Calu3 (cell line): ENCODE results near the gene MTMR2. TPM values are rescaled to one million over a fixed set of nuclear protein-coding genes. Genes with fewer than 3 reads are reported as not detected.
A peak's percentile ranks its signal among the peaks of the same experiment; 100 is the strongest.

Source experiments
- Bru-seq: library from RNA; stranded (reverse); fragments of 400-500 nt; gene quantifications from one replicate; lab custom pipeline; 2021; lab: Mats Ljungman, UMichigan
- BruChase-seq, 2 experiments: library from RNA; stranded (reverse); fragments of 400-500 nt; gene quantifications; one replicate each; lab custom pipeline; 2021; lab: Mats Ljungman, UMichigan
- BruUV-seq: library from RNA; stranded (reverse); fragments of 400-500 nt; replicated peaks from 2 replicates; lab custom pipeline; 2021; lab: Mats Ljungman, UMichigan
- CTCF ChIA-PET: fragments of 300-600 bp; sonication (Branson Sonifier 250); formaldehyde crosslinking; loops from one replicate; lab custom pipeline; 2022; ENCODE audit warnings: antibody characterized with exemption; lab: Charles Lee
- DNase-seq: peaks from one replicate; pipeline ENCODE4 v3.0.0; 2022
- H3K27ac Mint-ChIP-seq: one replicate; pipeline ENCODE4 v1.8.0; 2022; ENCODE audit warnings: mixed read lengths; ENCODE audit not compliant: unreplicated experiment
- H3K27me3 Mint-ChIP-seq: one replicate; pipeline ENCODE4 v1.8.0; 2022; ENCODE audit warnings: mixed read lengths; ENCODE audit not compliant: unreplicated experiment
- H3K36me3 Mint-ChIP-seq: one replicate; pipeline ENCODE4 v1.8.0; 2022; ENCODE audit warnings: mild to moderate bottlenecking, moderate library complexity, mixed read lengths; ENCODE audit not compliant: insufficient read depth, unreplicated experiment
- H3K4me1 Mint-ChIP-seq: one replicate; pipeline ENCODE4 v1.8.0; 2022; ENCODE audit warnings: mild to moderate bottlenecking, low read depth, mixed read lengths; ENCODE audit not compliant: unreplicated experiment
- H3K4me3 Mint-ChIP-seq: one replicate; pipeline ENCODE4 v1.8.0; 2022; ENCODE audit warnings: mild to moderate bottlenecking, low read depth, moderate library complexity, mixed read lengths; ENCODE audit not compliant: unreplicated experiment
- H3K9me3 Mint-ChIP-seq: one replicate; pipeline ENCODE4 v1.8.0; 2022; ENCODE audit warnings: low read depth, mixed read lengths; ENCODE audit not compliant: unreplicated experiment
- CTCF ChIP-seq: fragments of 200-600 bp; IDR thresholded peaks from one replicate; pipeline ENCODE4 v1.8.0; 2022; ENCODE audit warnings: antibody characterized with exemption; ENCODE audit not compliant: unreplicated experiment
- intact Hi-C: fragments of 100-400 bp; cut with micrococcal nuclease; formaldehyde crosslinking; loops from one replicate; pipeline ENCODE4 v1.10.0; 2022; ENCODE audit not compliant: unreplicated experiment
- long read RNA-seq: library from polyadenylated mRNA; stranded (forward); transcript quantifications from one replicate; pipeline ENCODE4 v2.0.0, GENCODE V29; 2022
- total RNA-seq: library from RNA; stranded (reverse); gene quantifications from 2 replicates; pipeline ENCODE4 v1.2.3, GENCODE V29; 2022

The MTMR2 gene
- total RNA-seq = 16.6 and 17.4 TPM in 2 replicates
- Bru-seq, nascent RNA = percentile 75 among the genes with signal in this experiment
- BruChase-seq, experiment 1, labeled RNA remaining after a 6-hour chase = percentile 62 among the genes with signal in this experiment
- percentile 57 among the genes with signal in this experiment for BruChase-seq, experiment 2, labeled RNA remaining after a 2-hour chase
- long read RNA-seq, full-length matches to known transcripts = 19 of 28 reads
- long read RNA-seq, partial matches to known transcripts = 2 of 28 reads
- long read RNA-seq, other reads (novel, unspliced or antisense) = 7 of 28 reads

GRCh38 chr11:95923728-95924413 lies at the start of gene MTMR2:
MTMR2 (minus strand) TSS chr11:95924107; CDS start chr11:95923954, 153 bp downstream.
- no peak for TF ChIP-seq CTCF
- H3K27me3 Mint-ChIP-seq = no peaks in the 10 kb centered on the region
- intact Hi-C loops = loop anchor here (5.0 kb wide), 1 partner anchor 318 kb away; no protein-coding TSS in a partner anchor
- H3K36me3 Mint-ChIP-seq = peaks cover 27% of the 10 kb centered on the region
- BruUV-seq = no TSS peak
- CTCF ChIA-PET = interaction anchor here (1.5 kb wide), 1 partner anchor 466 kb away, joined by 4 read pairs; the partner anchor contains the start of genes CCDC82 and JRKL
- peaks cover 13% of the 10 kb centered on the region for H3K4me1 Mint-ChIP-seq
- H3K9me3 Mint-ChIP-seq = no peaks in the 10 kb centered on the region
- peak within 1 kb of the TSS; percentile 86 for H3K27ac Mint-ChIP-seq
- peak within 1 kb of the TSS; percentile 89 for H3K4me3 Mint-ChIP-seq
- DNase-seq = peak; percentile 61

GRCh38 chr11:95972060-95972459 lies 48.2 kb upstream of the MTMR2 start:
- Mint-ChIP-seq H3K4me1 (no peaks in the 10 kb centered on the region), H3K27me3 (no peaks in the 10 kb centered on the region), H3K9me3 (peaks cover 2% of the 10 kb centered on the region), H3K4me3 (no peak overlapping the region), H3K36me3 (no peaks in the 10 kb centered on the region), H3K27ac (no peak overlapping the region)
- intact Hi-C loops = no loop called here
- no TSS peak for BruUV-seq
- no peak for DNase-seq
- TF ChIP-seq CTCF = no peak
- CTCF ChIA-PET = no interaction called here

GRCh38 chr11:95968585-95968984 lies 44.7 kb upstream of the MTMR2 start:
- CTCF ChIA-PET = no interaction called here
- DNase-seq = no peak
- TF ChIP-seq CTCF = no peak

GRCh38 chr11:95964281-95964680 lies 40.4 kb upstream of the MTMR2 start:
- Mint-ChIP-seq H3K27ac (no peak overlapping the region), H3K9me3 (peaks cover 2% of the 10 kb centered on the region), H3K36me3 (no peaks in the 10 kb centered on the region), H3K4me1 (no peaks in the 10 kb centered on the region), H3K4me3 (no peak overlapping the region), H3K27me3 (no peaks in the 10 kb centered on the region)
- CTCF ChIA-PET = no interaction called here
- DNase-seq = no peak
- intact Hi-C loops = loop anchor here (10.0 kb wide), 1 partner anchor 119 kb away; no protein-coding TSS in a partner anchor
- TF ChIP-seq CTCF = no peak
- no TSS peak for BruUV-seq

More at GRCh38 chr11:95968585-95968984, 44.7 kb upstream of the MTMR2 start:
- Mint-ChIP-seq H3K4me1 (no peaks in the 10 kb centered on the region), H3K9me3 (peaks cover 2% of the 10 kb centered on the region), H3K36me3 (no peaks in the 10 kb centered on the region), H3K27ac (no peak overlapping the region), H3K4me3 (no peak overlapping the region), H3K27me3 (no peaks in the 10 kb centered on the region)
- intact Hi-C loops = loop anchor here (10.0 kb wide), 1 partner anchor 124 kb away; no protein-coding TSS in a partner anchor
- no TSS peak for BruUV-seq
